GM12878 (cell line): ENCODE measurements around the gene MGLL. TPM values are rescaled to one million over a fixed set of nuclear protein-coding genes. Genes with fewer than 3 reads are reported as not detected.

Experiments used
- ATAC-seq: fragments of 200-7000 bp; cut with Tn5 transposase; 3 replicates; pipeline ENCODE4 v1.9.1; 2020; ENCODE audit warnings: mild to moderate bottlenecking, moderate library complexity
- BruUV-seq: library from RNA; stranded (reverse); fragments of 400-500 nt; replicated peaks from 2 replicates; lab custom pipeline; 2021; lab: Mats Ljungman, UMichigan
- CTCF ChIA-PET: fragments of 300-600 bp; sonication (Branson Sonifier 250); formaldehyde crosslinking; extraction: SDS; loops from one replicate; lab custom pipeline; 2021; ENCODE audit warnings: inconsistent platforms; lab: Yijun Ruan, JAX
- POLR2A ChIA-PET: fragments of 350-600 bp; formaldehyde crosslinking; extraction: SDS; loops from one replicate; lab custom pipeline; 2021; ENCODE audit warnings: inconsistent platforms; lab: Charles Lee
- RAD21 ChIA-PET: fragments of 300-600 bp; sonication (Branson Sonifier 250); formaldehyde crosslinking; loops from one replicate; lab custom pipeline; 2023; ENCODE audit warnings: antibody characterized with exemption; ENCODE audit not compliant: unreplicated experiment; lab: Charles Lee
- SMC1A ChIA-PET: fragments of 300-600 bp; sonication (Branson Sonifier 250); formaldehyde crosslinking; loops from one replicate; lab custom pipeline; 2023; ENCODE audit not compliant: unreplicated experiment, uncharacterized antibody; lab: Charles Lee
- DNase-seq: peaks from one replicate; pipeline ENCODE4 v3.0.0-alpha.2; 2011; ENCODE audit warnings: low read depth, low spot score
- FAIRE-seq: peaks from 3 replicates; lab custom pipeline; 2011; peaks lifted over from hg19 to GRCh38; lab: Jason Lieb, UNC
- H2AFZ ChIP-seq: 2 replicates; pipeline ENCODE4 v1.6.0; 2011; ENCODE audit warnings: low read depth, low read length, control low read depth; ENCODE audit not compliant: control insufficient read depth
- H3K27ac ChIP-seq: 2 replicates; pipeline ENCODE4 v1.5.1; 2011; ENCODE audit warnings: control low read depth; ENCODE audit not compliant: control insufficient read depth, insufficient read depth
- H3K27me3 ChIP-seq, 2 experiments: replicated peaks in 1 of 2; 2 replicates each; pipeline versions ENCODE4 v1.6.0 to v1.6.1; 2011; ENCODE audit warnings: low read length in 1 of 2; ENCODE audit not compliant: control insufficient read depth in 2 of 2, insufficient read depth in 2 of 2
- H3K36me3 ChIP-seq, 2 experiments: 2 replicates each; pipeline ENCODE4 v1.5.1; 2011; ENCODE audit warnings: low read length in 1 of 2; ENCODE audit not compliant: control insufficient read depth in 2 of 2, insufficient read depth in 2 of 2
- H3K4me1 ChIP-seq: 2 replicates; pipeline ENCODE4 v1.6.1; 2011; ENCODE audit warnings: mild to moderate bottlenecking, low read length, moderate library complexity, mixed read lengths; ENCODE audit not compliant: control insufficient read depth, insufficient read depth
- H3K4me2 ChIP-seq: 2 replicates; pipeline ENCODE4 v1.6.0; 2011; ENCODE audit warnings: control low read depth; ENCODE audit not compliant: control insufficient read depth, insufficient read depth
- H3K4me3 ChIP-seq: fragments of 200-600 bp; sonication (generic); 2 replicates; pipeline ENCODE4 v1.5.1; 2016
- H3K79me2 ChIP-seq: 2 replicates; pipeline ENCODE4 v1.6.0; 2011; ENCODE audit warnings: low read length; ENCODE audit not compliant: control insufficient read depth, insufficient read depth
- H3K9ac ChIP-seq: 2 replicates; pipeline ENCODE4 v1.8.0; 2011; ENCODE audit warnings: low read length, control low read depth, mixed read lengths; ENCODE audit not compliant: control insufficient read depth, insufficient read depth
- H3K9me3 ChIP-seq: replicated peaks from 3 replicates; pipeline ENCODE4 v1.5.1; 2011; ENCODE audit warnings: mild to moderate bottlenecking, low read length; ENCODE audit not compliant: control insufficient read depth, insufficient read depth
- H4K20me1 ChIP-seq: 2 replicates; pipeline ENCODE4 v1.6.0; 2011; ENCODE audit not compliant: control insufficient read depth, insufficient read depth
- CTCF ChIP-seq, 3 experiments: IDR thresholded peaks in 2 of 3; conservative IDR thresholded peaks in 1 of 3; 2 replicates each; pipeline ENCODE4 v1.5.1; 2011; ENCODE audit warnings: low read depth in 3 of 3, low read length in 3 of 3, mild to moderate bottlenecking in 3 of 3, control low read depth in 2 of 3, moderate library complexity in 2 of 3, inconsistent platforms in 1 of 3, mixed read lengths in 1 of 3; ENCODE audit not compliant: control insufficient read depth in 2 of 3, insufficient read depth in 1 of 3; ENCODE audit errors: extremely low read depth in 1 of 3
- FOS ChIP-seq: IDR thresholded peaks from 3 replicates; pipeline ENCODE4 v1.6.1; 2011; ENCODE audit warnings: borderline replicate concordance; ENCODE audit not compliant: insufficient read length; ENCODE audit errors: extremely low read depth
- MEF2A ChIP-seq: IDR thresholded peaks from 2 replicates; pipeline ENCODE4 v1.6.1; 2011; ENCODE audit warnings: low read depth, mild to moderate bottlenecking, low read length, moderate library complexity; ENCODE audit not compliant: insufficient read depth
- PAX5 ChIP-seq: IDR thresholded peaks from 2 replicates; pipeline ENCODE4 v1.6.1; 2011; ENCODE audit warnings: low read depth, low read length, borderline replicate concordance
- RBBP5 ChIP-seq: fragments of 200-600 bp; sonication (generic); conservative IDR thresholded peaks from 2 replicates; pipeline ENCODE4 v1.6.1; 2016
- RELA ChIP-seq: fragments of 450-650 bp; IDR thresholded peaks from 2 replicates; pipeline ENCODE4 v1.8.0; 2014; ENCODE audit warnings: borderline replicate concordance; ENCODE audit not compliant: partially characterized antibody
- SIN3A ChIP-seq: IDR thresholded peaks from 2 replicates; pipeline ENCODE4 v1.6.1; 2012; ENCODE audit warnings: low read depth, low read length, improper control_type of control experiment
- SIX5 ChIP-seq: IDR thresholded peaks from 2 replicates; pipeline ENCODE4 v1.6.1; 2011; ENCODE audit warnings: mild to moderate bottlenecking, low read depth, low read length, moderate library complexity; ENCODE audit not compliant: severe bottlenecking
- SRF ChIP-seq, 2 experiments: IDR thresholded peaks; 2 replicates each; pipeline ENCODE4 v1.6.1; 2011; ENCODE audit warnings: low read depth in 2 of 2, low read length in 2 of 2, mild to moderate bottlenecking in 1 of 2, moderate library complexity in 1 of 2
- SUPT20H ChIP-seq: IDR thresholded peaks from 2 replicates; pipeline ENCODE4 v1.6.1; 2011; ENCODE audit warnings: low read depth, mild to moderate bottlenecking, low read length, moderate library complexity, borderline replicate concordance; ENCODE audit not compliant: control insufficient read depth
- USF2 ChIP-seq: IDR thresholded peaks from 2 replicates; pipeline ENCODE4 v1.6.1; 2011; ENCODE audit warnings: low read depth, low read length, improper control_type of control experiment, borderline replicate concordance
- ZNF384 ChIP-seq: IDR thresholded peaks from 2 replicates; pipeline ENCODE4 v1.6.1; 2012; ENCODE audit warnings: low read depth, mild to moderate bottlenecking, low read length, improper control_type of control experiment, borderline replicate concordance
- WGBS: methylation state at CpG from one replicate; pipeline ENCODE4 v1.1.6; 2016; ENCODE audit warnings: low lambda C conversion rate; ENCODE audit not compliant: insufficient replicate concordance, insufficient coverage; ENCODE audit errors: missing lambda C conversion rate; 5-methylcytosine and 5-hydroxymethylcytosine counted together
- in situ Hi-C: fragments of 300-500 bp; cut with MboI; formaldehyde crosslinking; loops from 9 replicates; pipeline ENCODE4 v1.14.3; 2018; ENCODE audit warnings: mixed read lengths
- intact Hi-C: fragments of 100-400 bp; cut with micrococcal nuclease; formaldehyde crosslinking; loops from one replicate; pipeline ENCODE4 v1.14.2; 2022; ENCODE audit not compliant: unreplicated experiment
- polyA plus RNA-seq, 11 experiments: library from polyadenylated mRNA; depleted of rRNA in 4 of 11; unstranded in 6 of 11; stranded (reverse) in 5 of 11; fragments of >200 nt; fragmentation: Nextera tagmentation in 4 of 11; fragmentation: Illumina TruSeq in 1 of 11; extraction: Ambion mirVana in 4 of 11; extraction: Trizol in 1 of 11; gene quantifications; 1 replicate in 1 of 11; 2 replicates in 10 of 11; pipeline versions ENCODE4 v1.2.1 to v1.2.3, GENCODE V29; 2011 to 2016; ENCODE audit warnings: inconsistent platforms in 2 of 11, missing spikeins in 2 of 11, low read depth in 1 of 11
- total RNA-seq, 4 experiments: library from RNA; depleted of rRNA in 3 of 4; stranded (reverse); fragments of >200 nt in 3 of 4; fragmentation: Illumina TruSeq in 1 of 4; extraction: Trizol in 1 of 4; gene quantifications; 2 replicates each; pipeline versions ENCODE4 v1.2.1 to v1.2.3, GENCODE V29; 2013 to 2021
- TF ChIP-seq, protein P1 (sequence below): IDR thresholded peaks from 2 replicates; pipeline ENCODE4 v1.6.1; 2012; ENCODE audit warnings: improper control_type of control experiment, low read depth, low read length; ENCODE audit not compliant: insufficient replicate concordance

Gene MGLL
- total and polyA plus RNA-seq, 10 of the 15 experiments (the other 5 are each of a cell fraction or from before 2014, with no cell fraction given) = 44.9 to 177 (median 72.9) TPM

GRCh38 chr3:127783642-127784160, 38.6 kb downstream of the MGLL start (continued):
- no peak for TF ChIP-seq RELA
- TF ChIP-seq, all 136 proteins: peak for 0

GRCh38 chr3:127783166-127783565, 39.1 kb downstream of the MGLL start:
- in situ Hi-C loops = no loop called here
- SMC1A ChIA-PET = interaction anchor here (1.0 to 2.7 kb wide), 7 partner anchors 9 to 38 kb away, joined by 3 to 13 read pairs (median 4); no protein-coding TSS in a partner anchor
- TF ChIP-seq SIN3A (no peak), MEF2A (no peak), SUPT20H (no peak), FOS (no peak), ZNF384 (no peak), SIX5 (no peak), RBBP5 (no peak), CTCF (IDR thresholded peaks at IDR 0.05 in 2 of 3, conservative IDR thresholded peaks at IDR 0.05 in 1 of 3; ENCODE audit: control insufficient read depth in 2 of 3, extremely low read depth in 1 of 3, insufficient read depth in 1 of 3, low read depth in 3 of 3, low read length in 3 of 3) (no peak), USF2 (no peak), PAX5 (no peak), RELA (no peak), SRF (IDR thresholded peaks at IDR 0.05; ENCODE audit: low read depth in 2 of 2, low read length in 2 of 2) (no peak)
- TF ChIP-seq, protein P1, sequence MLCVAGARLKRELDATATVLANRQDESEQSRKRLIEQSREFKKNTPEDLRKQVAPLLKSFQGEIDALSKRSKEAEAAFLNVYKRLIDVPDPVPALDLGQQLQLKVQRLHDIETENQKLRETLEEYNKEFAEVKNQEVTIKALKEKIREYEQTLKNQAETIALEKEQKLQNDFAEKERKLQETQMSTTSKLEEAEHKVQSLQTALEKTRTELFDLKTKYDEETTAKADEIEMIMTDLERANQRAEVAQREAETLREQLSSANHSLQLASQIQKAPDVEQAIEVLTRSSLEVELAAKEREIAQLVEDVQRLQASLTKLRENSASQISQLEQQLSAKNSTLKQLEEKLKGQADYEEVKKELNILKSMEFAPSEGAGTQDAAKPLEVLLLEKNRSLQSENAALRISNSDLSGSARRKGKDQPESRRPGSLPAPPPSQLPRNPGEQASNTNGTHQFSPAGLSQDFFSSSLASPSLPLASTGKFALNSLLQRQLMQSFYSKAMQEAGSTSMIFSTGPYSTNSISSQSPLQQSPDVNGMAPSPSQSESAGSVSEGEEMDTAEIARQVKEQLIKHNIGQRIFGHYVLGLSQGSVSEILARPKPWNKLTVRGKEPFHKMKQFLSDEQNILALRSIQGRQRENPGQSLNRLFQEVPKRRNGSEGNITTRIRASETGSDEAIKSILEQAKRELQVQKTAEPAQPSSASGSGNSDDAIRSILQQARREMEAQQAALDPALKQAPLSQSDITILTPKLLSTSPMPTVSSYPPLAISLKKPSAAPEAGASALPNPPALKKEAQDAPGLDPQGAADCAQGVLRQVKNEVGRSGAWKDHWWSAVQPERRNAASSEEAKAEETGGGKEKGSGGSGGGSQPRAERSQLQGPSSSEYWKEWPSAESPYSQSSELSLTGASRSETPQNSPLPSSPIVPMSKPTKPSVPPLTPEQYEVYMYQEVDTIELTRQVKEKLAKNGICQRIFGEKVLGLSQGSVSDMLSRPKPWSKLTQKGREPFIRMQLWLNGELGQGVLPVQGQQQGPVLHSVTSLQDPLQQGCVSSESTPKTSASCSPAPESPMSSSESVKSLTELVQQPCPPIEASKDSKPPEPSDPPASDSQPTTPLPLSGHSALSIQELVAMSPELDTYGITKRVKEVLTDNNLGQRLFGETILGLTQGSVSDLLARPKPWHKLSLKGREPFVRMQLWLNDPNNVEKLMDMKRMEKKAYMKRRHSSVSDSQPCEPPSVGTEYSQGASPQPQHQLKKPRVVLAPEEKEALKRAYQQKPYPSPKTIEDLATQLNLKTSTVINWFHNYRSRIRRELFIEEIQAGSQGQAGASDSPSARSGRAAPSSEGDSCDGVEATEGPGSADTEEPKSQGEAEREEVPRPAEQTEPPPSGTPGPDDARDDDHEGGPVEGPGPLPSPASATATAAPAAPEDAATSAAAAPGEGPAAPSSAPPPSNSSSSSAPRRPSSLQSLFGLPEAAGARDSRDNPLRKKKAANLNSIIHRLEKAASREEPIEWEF = no peak

More at GRCh38 chr3:127783166-127783565, 39.1 kb downstream of the MGLL start:
- Histone ChIP-seq H3K4me3 (no peak overlapping the region), H3K4me1 (peaks cover 25% of the 10 kb centered on the region), H3K9me3 (no peaks in the 10 kb centered on the region; the same call in 1 of the 3 replicates), H3K9ac (no peak overlapping the region), H4K20me1 (no peaks in the 10 kb centered on the region), H3K4me2 (no peak overlapping the region), H2AFZ (no peak overlapping the region), H3K36me3 (peaks cover 10 to 23% of the 10 kb centered on the region in 2 experiments; a peak in 3 of 4 replicates), H3K79me2 (no peaks in the 10 kb centered on the region; the same call in none of the 2 replicates), H3K27ac (no peak overlapping the region), H3K27me3 (no peaks in the 10 kb centered on the region)
- ChIA-PET RAD21 (interaction anchor here (1.4 to 2.0 kb wide), 3 partner anchors 29 to 33 kb away, joined by 3 to 10 read pairs (median 5); no protein-coding TSS in a partner anchor), CTCF (interaction anchor here (1.0 to 2.9 kb wide), 4 partner anchors 8 to 87 kb away, joined by 3 to 10 read pairs (median 6); no protein-coding TSS in a partner anchor), POLR2A (interaction anchor here (0.7 kb wide), 1 partner anchor 27 kb away, joined by 6 read pairs; no protein-coding TSS in a partner anchor)
- intact Hi-C loops = no loop called here
- no peak for DNase-seq
- BruUV-seq = no TSS peak
- 81% methylated on average over 9 of the region's 9 CpGs for WGBS
- FAIRE-seq = no peak
- ATAC-seq = no peak
